MCF 10A (cell line): ENCODE results near the gene GFOD1. TPM values are rescaled to one million over a fixed set of nuclear protein-coding genes. Genes with fewer than 3 reads are reported as not detected.

Experiments used
- BruUV-seq: library from RNA; stranded (reverse); fragments of 400-500 nt; replicated peaks from 2 replicates; lab custom pipeline; 2021; lab: Mats Ljungman, UMichigan
- CTCF ChIA-PET: fragments of 300-600 bp; sonication (Branson Sonifier 250); formaldehyde crosslinking; extraction: SDS; loops from one replicate; lab custom pipeline; 2021; ENCODE audit warnings: antibody characterized with exemption, inconsistent platforms; lab: Yijun Ruan, JAX
- POLR2A ChIA-PET: fragments of 300-600, 350-650 bp; sonication (Branson Sonifier 250); formaldehyde crosslinking; extraction: SDS; loops from one replicate; lab custom pipeline; 2020; ENCODE audit warnings: antibody characterized with exemption, inconsistent platforms; lab: Yijun Ruan, JAX
- DNase-seq: peaks from one replicate; pipeline ENCODE4 v3.0.0-alpha.2; 2018; ENCODE audit not compliant: unreplicated experiment
- H3K27ac Mint-ChIP-seq: one replicate; pipeline ENCODE4 v1.8.0; 2022; ENCODE audit warnings: mild to moderate bottlenecking, low read depth, mixed read lengths; ENCODE audit not compliant: unreplicated experiment
- H3K27me3 Mint-ChIP-seq: one replicate; pipeline ENCODE4 v1.8.0; 2022; ENCODE audit warnings: mixed read lengths; ENCODE audit not compliant: insufficient read depth, unreplicated experiment
- H3K36me3 Mint-ChIP-seq: one replicate; pipeline ENCODE4 v1.8.0; 2022; ENCODE audit warnings: mild to moderate bottlenecking, moderate library complexity, mixed read lengths; ENCODE audit not compliant: insufficient read depth, unreplicated experiment
- H3K4me1 Mint-ChIP-seq: one replicate; pipeline ENCODE4 v1.8.0; 2022; ENCODE audit warnings: mixed read lengths; ENCODE audit not compliant: insufficient read depth, unreplicated experiment
- H3K4me3 Mint-ChIP-seq: one replicate; pipeline ENCODE4 v1.8.0; 2022; ENCODE audit warnings: mild to moderate bottlenecking, moderate library complexity, mixed read lengths; ENCODE audit not compliant: unreplicated experiment
- H3K9me3 Mint-ChIP-seq: one replicate; pipeline ENCODE4 v1.8.0; 2022; ENCODE audit warnings: mixed read lengths; ENCODE audit not compliant: unreplicated experiment
- CTCF ChIP-seq: fragments of 200-600 bp; IDR thresholded peaks from one replicate; pipeline ENCODE4 v1.8.0; 2022; ENCODE audit warnings: antibody characterized with exemption, mild to moderate bottlenecking; ENCODE audit not compliant: unreplicated experiment
- intact Hi-C: fragments of 100-400 bp; cut with micrococcal nuclease; formaldehyde crosslinking; loops from 2 replicates; pipeline ENCODE4 v1.14.1; 2022
- total RNA-seq: library from RNA; stranded (reverse); gene quantifications from 2 replicates; pipeline ENCODE4 v1.2.3, GENCODE V29; 2022

The GFOD1 gene
- total RNA-seq, 1 experiment from 2014 or later = 9.5 TPM

- no peaks in the 10 kb centered on the region for H3K36me3 Mint-ChIP-seq
- TF ChIP-seq CTCF = no peak
- no peaks in the 10 kb centered on the region for H3K27me3 Mint-ChIP-seq
- ChIA-PET CTCF (interaction anchor here (0.6 kb wide), 1 partner anchor 94 kb away, joined by 3 read pairs; no protein-coding TSS in a partner anchor), POLR2A (no interaction called here)
- no peak for DNase-seq
- H3K27ac Mint-ChIP-seq = no peak overlapping the region
- H3K4me1 Mint-ChIP-seq = peaks cover 6% of the 10 kb centered on the region
- H3K4me3 Mint-ChIP-seq = no peak overlapping the region
- intact Hi-C loops = no loop called here
- BruUV-seq = no TSS peak
- no peaks in the 10 kb centered on the region for H3K9me3 Mint-ChIP-seq
These were observed 12.9 kb upstream of the GFOD1 start for GRCh38 chr6:13500264-13500663.

DNA sequence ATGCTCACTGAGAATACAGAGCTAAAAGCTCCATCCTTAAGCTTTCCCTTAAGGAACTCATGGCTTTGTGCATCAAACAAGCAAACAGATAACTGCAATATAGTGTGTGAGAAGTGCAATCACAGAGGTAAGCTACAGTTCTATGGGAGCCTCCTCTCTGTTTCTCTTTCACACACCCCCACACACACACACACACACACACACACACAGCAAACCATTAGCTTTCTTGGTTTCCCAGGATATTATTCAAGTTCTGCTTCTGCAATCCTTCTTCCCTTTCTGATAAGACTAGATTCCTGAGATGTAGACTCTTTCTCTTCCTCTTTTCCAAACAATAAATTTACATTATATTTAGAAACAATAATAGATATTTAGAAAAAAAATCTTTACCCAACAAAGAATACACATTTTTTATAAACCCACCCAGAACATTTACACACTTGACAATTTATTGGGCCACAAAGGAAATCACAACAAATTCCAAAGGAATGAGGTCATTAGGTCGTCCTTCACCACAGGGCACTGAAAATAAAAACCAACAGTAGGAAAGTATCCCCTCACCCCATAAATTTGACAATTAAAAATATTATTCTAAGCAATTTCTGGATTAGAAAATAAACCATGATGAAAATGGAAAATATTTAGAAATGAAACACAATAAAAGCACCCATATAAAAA, 9.3 kb upstream of the GFOD1 start:
- ChIA-PET POLR2A (interaction anchor here (0.6 to 1.8 kb wide), 3 partner anchors 10 to 102 kb away, joined by 3 to 6 read pairs (median 4); partner anchors contain the start of genes GFOD1 and SIRT5), CTCF (interaction anchor here (0.6 kb wide), 1 partner anchor 88 kb away, joined by 3 read pairs; no protein-coding TSS in a partner anchor)
- BruUV-seq = no TSS peak
- Mint-ChIP-seq H3K4me3 (no peak overlapping the region), H3K9me3 (no peaks in the 10 kb centered on the region), H3K27me3 (no peaks in the 10 kb centered on the region), H3K27ac (no peak overlapping the region), H3K36me3 (no peaks in the 10 kb centered on the region), H3K4me1 (peaks cover 6% of the 10 kb centered on the region)
- TF ChIP-seq CTCF = no peak
- intact Hi-C loops = no loop called here
- peak; percentile 17 for DNase-seq

GRCh38 chr6:13495818-13496217, 8.4 kb upstream of the GFOD1 start:
- no peak for DNase-seq
- no TSS peak for BruUV-seq
- no peaks in the 10 kb centered on the region for H3K36me3 Mint-ChIP-seq
- ChIA-PET POLR2A (interaction anchor here (1.8 kb wide), 1 partner anchor 9 kb away, joined by 6 read pairs; the partner anchor contains the start of gene GFOD1), CTCF (no interaction called here)
- no peaks in the 10 kb centered on the region for H3K27me3 Mint-ChIP-seq
- no peaks in the 10 kb centered on the region for H3K9me3 Mint-ChIP-seq
- intact Hi-C loops = no loop called here
- H3K27ac Mint-ChIP-seq = no peak overlapping the region
- no peak overlapping the region for H3K4me3 Mint-ChIP-seq
- peaks cover 6% of the 10 kb centered on the region for H3K4me1 Mint-ChIP-seq
- TF ChIP-seq CTCF = no peak

DNA sequence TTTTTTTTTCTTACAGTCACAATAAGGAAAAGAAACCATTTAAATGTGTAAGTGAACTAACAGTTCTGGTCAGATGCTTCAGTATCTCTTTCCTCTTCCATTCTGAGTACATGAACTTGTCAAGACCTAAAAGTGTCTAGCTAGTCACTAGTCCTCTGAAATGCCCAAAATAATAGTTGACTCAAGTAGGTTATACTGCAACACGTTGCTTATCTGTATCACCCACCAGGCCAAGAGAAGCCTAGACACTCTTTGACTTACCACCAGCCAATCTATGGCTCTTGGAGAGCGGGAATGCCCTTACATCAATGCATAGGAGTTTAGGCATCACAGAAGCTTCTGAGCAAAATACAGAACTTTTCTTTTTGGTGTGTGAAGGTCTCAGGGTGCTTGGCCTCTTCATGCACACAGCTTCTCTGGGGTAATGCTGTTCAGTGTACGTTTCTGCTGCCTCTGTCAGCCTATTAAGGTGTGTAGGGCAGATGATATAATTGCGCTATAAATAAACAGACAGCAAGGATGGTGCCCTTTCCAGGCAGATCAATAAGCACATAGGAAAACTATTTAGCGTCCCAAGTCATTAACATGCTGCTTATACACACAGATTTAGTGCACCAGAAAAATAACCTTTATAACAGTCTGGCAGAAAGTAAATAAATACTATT, 7.8 kb upstream of the GFOD1 start:
- no peak for DNase-seq
- no peaks in the 10 kb centered on the region for H3K9me3 Mint-ChIP-seq
- no TSS peak for BruUV-seq
- peaks cover 6% of the 10 kb centered on the region for H3K4me1 Mint-ChIP-seq
- no peak overlapping the region for H3K4me3 Mint-ChIP-seq
- no peak overlapping the region for H3K27ac Mint-ChIP-seq
- TF ChIP-seq CTCF = no peak
- no peaks in the 10 kb centered on the region for H3K36me3 Mint-ChIP-seq
- no peaks in the 10 kb centered on the region for H3K27me3 Mint-ChIP-seq
- CTCF ChIA-PET = no interaction called here
- intact Hi-C loops = no loop called here
- POLR2A ChIA-PET = interaction anchor here (0.6 kb wide), 1 partner anchor 9 kb away, joined by 3 read pairs; no protein-coding TSS in a partner anchor
